Trophoblast cell (in vitro differentiated cells and primary cell): ENCODE results near the gene ANAPC5.

Source experiments
- DNase-seq, 2 donors: peaks; one replicate each; pipeline ENCODE4 v3.0.0-alpha.2; 2016
- H2AFZ ChIP-seq: 2 replicates; pipeline ENCODE4 v1.6.1; 2013; ENCODE audit warnings: low read length, moderate library complexity, mild to moderate bottlenecking; ENCODE audit not compliant: insufficient read depth, poor library complexity
- H2AK5ac ChIP-seq: 2 replicates; pipeline ENCODE4 v1.6.1; 2013; ENCODE audit warnings: mild to moderate bottlenecking, low read length
- H2BK120ac ChIP-seq: 2 replicates; pipeline ENCODE4 v1.6.1; 2013; ENCODE audit warnings: low read length, mild to moderate bottlenecking, moderate library complexity; ENCODE audit not compliant: insufficient read depth, poor library complexity
- H2BK12ac ChIP-seq: 2 replicates; pipeline ENCODE4 v1.6.1; 2013; ENCODE audit warnings: mild to moderate bottlenecking, low read length, moderate library complexity
- H2BK5ac ChIP-seq: 2 replicates; pipeline ENCODE4 v1.6.1; 2013; ENCODE audit warnings: low read length, low read depth, moderate library complexity, mild to moderate bottlenecking; ENCODE audit not compliant: poor library complexity
- H3K14ac ChIP-seq: 2 replicates; pipeline ENCODE4 v1.6.1; 2013; ENCODE audit warnings: mild to moderate bottlenecking, low read length
- H3K18ac ChIP-seq: 2 replicates; pipeline ENCODE4 v1.6.1; 2013; ENCODE audit warnings: mild to moderate bottlenecking, low read length
- H3K23ac ChIP-seq: 2 replicates; pipeline ENCODE4 v1.6.1; 2013; ENCODE audit warnings: low read length
- H3K27ac ChIP-seq: 2 replicates; pipeline ENCODE4 v1.5.1; 2013; ENCODE audit warnings: low read depth, mild to moderate bottlenecking, inconsistent platforms, low read length, moderate library complexity
- H3K27me3 ChIP-seq: 2 replicates; pipeline ENCODE4 v1.6.1; 2013; ENCODE audit warnings: inconsistent platforms, mild to moderate bottlenecking, low read length, moderate library complexity; ENCODE audit not compliant: insufficient read depth
- H3K36me3 ChIP-seq, 2 experiments: 1 replicate in 1 of 2; 2 replicates in 1 of 2; pipeline ENCODE4 v1.6.1; 2013; ENCODE audit warnings: low read length in 2 of 2, mild to moderate bottlenecking in 2 of 2, moderate library complexity in 1 of 2; ENCODE audit not compliant: insufficient read depth in 2 of 2, control insufficient read depth in 1 of 2
- H3K4ac ChIP-seq: 2 replicates; pipeline ENCODE4 v1.6.1; 2013; ENCODE audit warnings: low read depth, mild to moderate bottlenecking, low read length, moderate library complexity
- H3K4me1 ChIP-seq, 2 experiments: 1 replicate in 1 of 2; 2 replicates in 1 of 2; pipeline ENCODE4 v1.6.1; 2013; ENCODE audit warnings: low read length in 2 of 2, mild to moderate bottlenecking in 2 of 2, moderate library complexity in 1 of 2; ENCODE audit not compliant: insufficient read depth in 2 of 2, control insufficient read depth in 1 of 2
- H3K4me2 ChIP-seq: 2 replicates; pipeline ENCODE4 v1.6.1; 2013; ENCODE audit warnings: inconsistent platforms, mild to moderate bottlenecking, low read length, moderate library complexity
- H3K4me3 ChIP-seq: 2 replicates; pipeline ENCODE4 v1.5.1; 2013; ENCODE audit warnings: mild to moderate bottlenecking, low read depth, low read length, inconsistent platforms
- H3K79me1 ChIP-seq: one replicate; pipeline ENCODE4 v1.6.1; 2013; ENCODE audit warnings: low read length
- H3K79me2 ChIP-seq: 2 replicates; pipeline ENCODE4 v1.6.1; 2013; ENCODE audit warnings: low read length, mild to moderate bottlenecking; ENCODE audit not compliant: control insufficient read depth, insufficient read depth, poor library complexity
- H3K9ac ChIP-seq: 2 replicates; pipeline ENCODE4 v1.6.1; 2013; ENCODE audit warnings: mild to moderate bottlenecking, low read length
- H3K9me3 ChIP-seq: 2 replicates; pipeline ENCODE4 v1.6.1; 2013; ENCODE audit warnings: low read depth, mild to moderate bottlenecking, control low read depth, inconsistent platforms, low read length; ENCODE audit not compliant: insufficient read depth
- H4K12ac ChIP-seq: 2 replicates; pipeline ENCODE4 v1.6.1; 2013; ENCODE audit warnings: low read depth, mild to moderate bottlenecking, low read length, moderate library complexity
- H4K8ac ChIP-seq: 2 replicates; pipeline ENCODE4 v1.6.1; 2013; ENCODE audit warnings: low read depth, mild to moderate bottlenecking, low read length, moderate library complexity
- H4K91ac ChIP-seq: one replicate; pipeline ENCODE4 v1.6.1; 2013; ENCODE audit warnings: low read depth, mild to moderate bottlenecking, low read length, moderate library complexity
- WGBS: extraction: QIAGEN DNeasy Blood & Tissue Kit; methylation state at CpG from one replicate; pipeline ENCODE4 v1.1.7; 2013; ENCODE audit warnings: missing lambda C conversion rate; ENCODE audit not compliant: insufficient read length, insufficient coverage; ENCODE audit errors: extremely low coverage; 5-methylcytosine and 5-hydroxymethylcytosine counted together

Gene ANAPC5

GRCh38 chr12:121285856-121286255, 66.4 kb downstream of the ANAPC5 start:
- no peak overlapping the region for H3K4ac ChIP-seq
- no CpG with 5 or more reads among the region's 1 CpG for WGBS
- H3K9me3 ChIP-seq = no peaks in the 10 kb centered on the region

GRCh38 chr12:121284551-121285390, 67.4 kb downstream of the ANAPC5 start:
- Histone ChIP-seq H4K91ac (no peak overlapping the region), H3K36me3 (peaks cover 0 to 2% of the 10 kb centered on the region in 2 experiments), H3K9ac (no peak overlapping the region), H4K8ac (no peak overlapping the region), H2BK5ac (no peak overlapping the region), H3K18ac (no peak overlapping the region), H3K79me1 (no peaks in the 10 kb centered on the region), H2AK5ac (no peak overlapping the region), H2AFZ (no peak overlapping the region), H4K12ac (no peak overlapping the region), H3K14ac (no peak overlapping the region), H3K4ac (no peak overlapping the region), H3K27me3 (no peaks in the 10 kb centered on the region), H3K4me1 (peaks cover 0 to 4% of the 10 kb centered on the region in 2 experiments), H3K4me3 (no peak overlapping the region), H3K27ac (no peak overlapping the region), H2BK12ac (no peak overlapping the region), H3K4me2 (no peak overlapping the region), H3K9me3 (no peaks in the 10 kb centered on the region), H3K79me2 (no peaks in the 10 kb centered on the region), H2BK120ac (no peak overlapping the region), H3K23ac (no peak overlapping the region)
- no peak for DNase-seq
- WGBS = no CpG with 5 or more reads among the region's 14 CpGs

More at GRCh38 chr12:121285856-121286255, 66.4 kb downstream of the ANAPC5 start:
- no peak overlapping the region for H2BK12ac ChIP-seq
- no peak overlapping the region for H3K4me3 ChIP-seq
- no peak for DNase-seq
- no peaks in the 10 kb centered on the region for H3K79me2 ChIP-seq
- no peak overlapping the region for H4K8ac ChIP-seq
- H2AFZ ChIP-seq = no peak overlapping the region
- H3K14ac ChIP-seq = no peak overlapping the region
- H3K4me2 ChIP-seq = no peak overlapping the region
- peaks cover 0 to 4% of the 10 kb centered on the region in 2 experiments for H3K4me1 ChIP-seq
- H3K23ac ChIP-seq = no peak overlapping the region
- no peak overlapping the region for H4K12ac ChIP-seq
- peaks cover 0 to 2% of the 10 kb centered on the region in 2 experiments for H3K36me3 ChIP-seq
- H2BK120ac ChIP-seq = no peak overlapping the region
- H4K91ac ChIP-seq = no peak overlapping the region
- no peak overlapping the region for H2AK5ac ChIP-seq
- H3K9ac ChIP-seq = no peak overlapping the region
- H3K18ac ChIP-seq = no peak overlapping the region
- H3K27me3 ChIP-seq = no peaks in the 10 kb centered on the region
- no peak overlapping the region for H2BK5ac ChIP-seq
- H3K79me1 ChIP-seq = no peaks in the 10 kb centered on the region
- no peak overlapping the region for H3K27ac ChIP-seq

GRCh38 chr12:121283841-121284240, 68.4 kb downstream of the ANAPC5 start:
- H3K4ac ChIP-seq = no peak overlapping the region
- no peak overlapping the region for H2AK5ac ChIP-seq
- no peak overlapping the region for H3K4me3 ChIP-seq
- H3K18ac ChIP-seq = no peak overlapping the region
- no peak overlapping the region for H2BK12ac ChIP-seq
- no peak overlapping the region for H2BK120ac ChIP-seq
- no peak overlapping the region for H4K91ac ChIP-seq
- no peaks in the 10 kb centered on the region for H3K79me1 ChIP-seq
- DNase-seq = no peak
- H2BK5ac ChIP-seq = no peak overlapping the region
- H3K79me2 ChIP-seq = no peaks in the 10 kb centered on the region
- H3K9me3 ChIP-seq = no peaks in the 10 kb centered on the region
- H3K4me2 ChIP-seq = no peak overlapping the region
- H3K4me1 ChIP-seq = peaks cover 0 to 4% of the 10 kb centered on the region in 2 experiments
- no peak overlapping the region for H3K23ac ChIP-seq
- H4K8ac ChIP-seq = no peak overlapping the region
- no peaks in the 10 kb centered on the region for H3K27me3 ChIP-seq
- WGBS = no CpG with 5 or more reads among the region's 6 CpGs
- no peak overlapping the region for H4K12ac ChIP-seq
- H3K36me3 ChIP-seq = peaks cover 0 to 2% of the 10 kb centered on the region in 2 experiments
- H3K27ac ChIP-seq = no peak overlapping the region
- H3K14ac ChIP-seq = no peak overlapping the region
- no peak overlapping the region for H2AFZ ChIP-seq
- H3K9ac ChIP-seq = no peak overlapping the region

GRCh38 chr12:121283388-121283787, 68.8 kb downstream of the ANAPC5 start:
- no peak overlapping the region for H2AK5ac ChIP-seq
- DNase-seq = no peak
- peaks cover 0 to 2% of the 10 kb centered on the region in 2 experiments for H3K36me3 ChIP-seq
- H3K4me1 ChIP-seq = peaks cover 0 to 4% of the 10 kb centered on the region in 2 experiments
- H3K18ac ChIP-seq = no peak overlapping the region
- no peak overlapping the region for H3K4me2 ChIP-seq
- H2AFZ ChIP-seq = no peak overlapping the region
- H4K8ac ChIP-seq = no peak overlapping the region
- H3K4me3 ChIP-seq = no peak overlapping the region
- H3K14ac ChIP-seq = no peak overlapping the region
- no peak overlapping the region for H2BK120ac ChIP-seq
- no peak overlapping the region for H3K23ac ChIP-seq
- no peak overlapping the region for H3K27ac ChIP-seq
- H3K9ac ChIP-seq = no peak overlapping the region
- no peaks in the 10 kb centered on the region for H3K9me3 ChIP-seq
- no peaks in the 10 kb centered on the region for H3K27me3 ChIP-seq
- no CpG with 5 or more reads among the region's 5 CpGs for WGBS
- no peak overlapping the region for H4K12ac ChIP-seq
- no peaks in the 10 kb centered on the region for H3K79me2 ChIP-seq
- H3K4ac ChIP-seq = no peak overlapping the region
- H4K91ac ChIP-seq = no peak overlapping the region
- H2BK5ac ChIP-seq = no peak overlapping the region
- no peak overlapping the region for H2BK12ac ChIP-seq
- H3K79me1 ChIP-seq = no peaks in the 10 kb centered on the region
